ENCODE measurements around the gene NUCKS1.
A peak's percentile ranks its signal among the peaks of the same experiment; 100 is the strongest.

NUCKS1 gene

GRCh38 chr1:205750138-205751035 is at the start of gene NUCKS1:
NUCKS1 (minus strand) TSS chr1:205750182; CDS start chr1:205749973, 209 bp downstream.
- peak; percentile 86 for ATAC-seq
- TF ChIP-seq ZNF8 (CRISPR knock-in tag; IDR thresholded peaks at IDR 0.05), result no peak
- TF ChIP-seq, protein P1, sequence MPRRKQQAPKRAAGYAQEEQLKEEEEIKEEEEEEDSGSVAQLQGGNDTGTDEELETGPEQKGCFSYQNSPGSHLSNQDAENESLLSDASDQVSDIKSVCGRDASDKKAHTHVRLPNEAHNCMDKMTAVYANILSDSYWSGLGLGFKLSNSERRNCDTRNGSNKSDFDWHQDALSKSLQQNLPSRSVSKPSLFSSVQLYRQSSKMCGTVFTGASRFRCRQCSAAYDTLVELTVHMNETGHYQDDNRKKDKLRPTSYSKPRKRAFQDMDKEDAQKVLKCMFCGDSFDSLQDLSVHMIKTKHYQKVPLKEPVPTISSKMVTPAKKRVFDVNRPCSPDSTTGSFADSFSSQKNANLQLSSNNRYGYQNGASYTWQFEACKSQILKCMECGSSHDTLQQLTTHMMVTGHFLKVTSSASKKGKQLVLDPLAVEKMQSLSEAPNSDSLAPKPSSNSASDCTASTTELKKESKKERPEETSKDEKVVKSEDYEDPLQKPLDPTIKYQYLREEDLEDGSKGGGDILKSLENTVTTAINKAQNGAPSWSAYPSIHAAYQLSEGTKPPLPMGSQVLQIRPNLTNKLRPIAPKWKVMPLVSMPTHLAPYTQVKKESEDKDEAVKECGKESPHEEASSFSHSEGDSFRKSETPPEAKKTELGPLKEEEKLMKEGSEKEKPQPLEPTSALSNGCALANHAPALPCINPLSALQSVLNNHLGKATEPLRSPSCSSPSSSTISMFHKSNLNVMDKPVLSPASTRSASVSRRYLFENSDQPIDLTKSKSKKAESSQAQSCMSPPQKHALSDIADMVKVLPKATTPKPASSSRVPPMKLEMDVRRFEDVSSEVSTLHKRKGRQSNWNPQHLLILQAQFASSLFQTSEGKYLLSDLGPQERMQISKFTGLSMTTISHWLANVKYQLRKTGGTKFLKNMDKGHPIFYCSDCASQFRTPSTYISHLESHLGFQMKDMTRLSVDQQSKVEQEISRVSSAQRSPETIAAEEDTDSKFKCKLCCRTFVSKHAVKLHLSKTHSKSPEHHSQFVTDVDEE (CRISPR knock-in tag; IDR thresholded peaks at IDR 0.05), result no peak
- TF ChIP-seq RARB (CRISPR knock-in tag; IDR thresholded peaks at IDR 0.05), result peak; percentile 42; the same call in 1 of the 2 replicates
- TF ChIP-seq ESRRG (CRISPR knock-in tag; IDR thresholded peaks at IDR 0.05), result no peak
- no peak for TF ChIP-seq ISL1 (CRISPR knock-in tag; IDR thresholded peaks at IDR 0.05)
- TF ChIP-seq, protein P2, sequence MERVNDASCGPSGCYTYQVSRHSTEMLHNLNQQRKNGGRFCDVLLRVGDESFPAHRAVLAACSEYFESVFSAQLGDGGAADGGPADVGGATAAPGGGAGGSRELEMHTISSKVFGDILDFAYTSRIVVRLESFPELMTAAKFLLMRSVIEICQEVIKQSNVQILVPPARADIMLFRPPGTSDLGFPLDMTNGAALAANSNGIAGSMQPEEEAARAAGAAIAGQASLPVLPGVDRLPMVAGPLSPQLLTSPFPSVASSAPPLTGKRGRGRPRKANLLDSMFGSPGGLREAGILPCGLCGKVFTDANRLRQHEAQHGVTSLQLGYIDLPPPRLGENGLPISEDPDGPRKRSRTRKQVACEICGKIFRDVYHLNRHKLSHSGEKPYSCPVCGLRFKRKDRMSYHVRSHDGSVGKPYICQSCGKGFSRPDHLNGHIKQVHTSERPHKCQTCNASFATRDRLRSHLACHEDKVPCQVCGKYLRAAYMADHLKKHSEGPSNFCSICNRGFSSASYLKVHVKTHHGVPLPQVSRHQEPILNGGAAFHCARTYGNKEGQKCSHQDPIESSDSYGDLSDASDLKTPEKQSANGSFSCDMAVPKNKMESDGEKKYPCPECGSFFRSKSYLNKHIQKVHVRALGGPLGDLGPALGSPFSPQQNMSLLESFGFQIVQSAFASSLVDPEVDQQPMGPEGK (CRISPR knock-in tag; IDR thresholded peaks at IDR 0.05; ENCODE audit: borderline replicate concordance), result no peak
- TF ChIP-seq PPARA (CRISPR knock-in tag; IDR thresholded peaks at IDR 0.05; ENCODE audit: borderline replicate concordance), result no peak
- TF ChIP-seq ZNF565 (CRISPR knock-in tag; conservative IDR thresholded peaks at IDR 0.05; ENCODE audit: low read depth), result no peak
- TF ChIP-seq ARNTL (CRISPR knock-in tag; IDR thresholded peaks at IDR 0.05; ENCODE audit: borderline replicate concordance, low read depth), result no peak
- peak; percentile 4; the same call in 1 of the 2 replicates for TF ChIP-seq POU6F1 (CRISPR knock-in tag; IDR thresholded peaks at IDR 0.05; ENCODE audit: borderline replicate concordance, low read depth)
- TF ChIP-seq ZNF70 (CRISPR knock-in tag; IDR thresholded peaks at IDR 0.05), result no peak
- no peak for TF ChIP-seq ZFP30 (CRISPR knock-in tag; IDR thresholded peaks at IDR 0.05)
- TF ChIP-seq OSR1 (CRISPR knock-in tag; IDR thresholded peaks at IDR 0.05), result no peak

- TF ChIP-seq ZNF565 (CRISPR knock-in tag; conservative IDR thresholded peaks at IDR 0.05; ENCODE audit: low read depth), result no peak
- TF ChIP-seq, protein P3, sequence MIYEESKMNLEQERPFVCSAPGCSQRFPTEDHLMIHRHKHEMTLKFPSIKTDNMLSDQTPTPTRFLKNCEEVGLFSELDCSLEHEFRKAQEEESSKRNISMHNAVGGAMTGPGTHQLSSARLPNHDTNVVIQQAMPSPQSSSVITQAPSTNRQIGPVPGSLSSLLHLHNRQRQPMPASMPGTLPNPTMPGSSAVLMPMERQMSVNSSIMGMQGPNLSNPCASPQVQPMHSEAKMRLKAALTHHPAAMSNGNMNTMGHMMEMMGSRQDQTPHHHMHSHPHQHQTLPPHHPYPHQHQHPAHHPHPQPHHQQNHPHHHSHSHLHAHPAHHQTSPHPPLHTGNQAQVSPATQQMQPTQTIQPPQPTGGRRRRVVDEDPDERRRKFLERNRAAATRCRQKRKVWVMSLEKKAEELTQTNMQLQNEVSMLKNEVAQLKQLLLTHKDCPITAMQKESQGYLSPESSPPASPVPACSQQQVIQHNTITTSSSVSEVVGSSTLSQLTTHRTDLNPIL (CRISPR knock-in tag; IDR thresholded peaks at IDR 0.05; ENCODE audit: low read depth), result no peak
- no peak for TF ChIP-seq ZFP3 (CRISPR knock-in tag; IDR thresholded peaks at IDR 0.05)
- TF ChIP-seq OSR1 (CRISPR knock-in tag; IDR thresholded peaks at IDR 0.05), result no peak
- TF ChIP-seq ZC3H10 (CRISPR knock-in tag; IDR thresholded peaks at IDR 0.05), result no peak
- no peak for TF ChIP-seq ZNF70 (CRISPR knock-in tag; IDR thresholded peaks at IDR 0.05)
- TF ChIP-seq CSDC2 (CRISPR knock-in tag; IDR thresholded peaks at IDR 0.05), result no peak
- no peak for TF ChIP-seq POU6F1 (CRISPR knock-in tag; IDR thresholded peaks at IDR 0.05; ENCODE audit: borderline replicate concordance, low read depth)
- no peak for TF ChIP-seq RARB (CRISPR knock-in tag; IDR thresholded peaks at IDR 0.05)
- TF ChIP-seq ZFP30 (CRISPR knock-in tag; IDR thresholded peaks at IDR 0.05), result no peak
- TF ChIP-seq, protein P1 (CRISPR knock-in tag; IDR thresholded peaks at IDR 0.05), result no peak
- TF ChIP-seq ARNTL (CRISPR knock-in tag; IDR thresholded peaks at IDR 0.05; ENCODE audit: borderline replicate concordance, low read depth), result no peak
- no peak for TF ChIP-seq GLIS3 (CRISPR knock-in tag; IDR thresholded peaks at IDR 0.05)
- TF ChIP-seq PPARA (CRISPR knock-in tag; IDR thresholded peaks at IDR 0.05; ENCODE audit: borderline replicate concordance), result no peak
- TF ChIP-seq ESRRG (CRISPR knock-in tag; IDR thresholded peaks at IDR 0.05), result no peak
- no peak for TF ChIP-seq CSRNP3 (CRISPR knock-in tag; IDR thresholded peaks at IDR 0.05)
- TF ChIP-seq TCF4 (CRISPR knock-in tag; IDR thresholded peaks at IDR 0.05; ENCODE audit: borderline replicate concordance), result no peak
- TF ChIP-seq ZNF8 (CRISPR knock-in tag; IDR thresholded peaks at IDR 0.05), result no peak
- no peak for TF ChIP-seq SNAI2 (CRISPR knock-in tag; IDR thresholded peaks at IDR 0.05)
- TF ChIP-seq, protein P2 (CRISPR knock-in tag; IDR thresholded peaks at IDR 0.05; ENCODE audit: borderline replicate concordance), result no peak
- no peak for ATAC-seq
Observed at GRCh38 chr1:205798577-205798976, 48.6 kb upstream of the NUCKS1 start.
